GM12873 (cell line): ENCODE measurements around the gene NIT1.

Experiments used
- TF ChIP-seq, protein P1 (sequence below): IDR thresholded peaks from 2 replicates; pipeline ENCODE4 v1.5.1; 2012; ENCODE audit warnings: low read depth, mild to moderate bottlenecking, moderate library complexity, low read length, control low read depth; ENCODE audit not compliant: insufficient read depth; ENCODE audit errors: missing control alignments

Gene NIT1

GRCh38 chr1:161140755-161141400, 23.0 kb downstream of the NIT1 start:
- TF ChIP-seq, protein P1, sequence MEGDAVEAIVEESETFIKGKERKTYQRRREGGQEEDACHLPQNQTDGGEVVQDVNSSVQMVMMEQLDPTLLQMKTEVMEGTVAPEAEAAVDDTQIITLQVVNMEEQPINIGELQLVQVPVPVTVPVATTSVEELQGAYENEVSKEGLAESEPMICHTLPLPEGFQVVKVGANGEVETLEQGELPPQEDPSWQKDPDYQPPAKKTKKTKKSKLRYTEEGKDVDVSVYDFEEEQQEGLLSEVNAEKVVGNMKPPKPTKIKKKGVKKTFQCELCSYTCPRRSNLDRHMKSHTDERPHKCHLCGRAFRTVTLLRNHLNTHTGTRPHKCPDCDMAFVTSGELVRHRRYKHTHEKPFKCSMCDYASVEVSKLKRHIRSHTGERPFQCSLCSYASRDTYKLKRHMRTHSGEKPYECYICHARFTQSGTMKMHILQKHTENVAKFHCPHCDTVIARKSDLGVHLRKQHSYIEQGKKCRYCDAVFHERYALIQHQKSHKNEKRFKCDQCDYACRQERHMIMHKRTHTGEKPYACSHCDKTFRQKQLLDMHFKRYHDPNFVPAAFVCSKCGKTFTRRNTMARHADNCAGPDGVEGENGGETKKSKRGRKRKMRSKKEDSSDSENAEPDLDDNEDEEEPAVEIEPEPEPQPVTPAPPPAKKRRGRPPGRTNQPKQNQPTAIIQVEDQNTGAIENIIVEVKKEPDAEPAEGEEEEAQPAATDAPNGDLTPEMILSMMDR: no peak

DNA sequence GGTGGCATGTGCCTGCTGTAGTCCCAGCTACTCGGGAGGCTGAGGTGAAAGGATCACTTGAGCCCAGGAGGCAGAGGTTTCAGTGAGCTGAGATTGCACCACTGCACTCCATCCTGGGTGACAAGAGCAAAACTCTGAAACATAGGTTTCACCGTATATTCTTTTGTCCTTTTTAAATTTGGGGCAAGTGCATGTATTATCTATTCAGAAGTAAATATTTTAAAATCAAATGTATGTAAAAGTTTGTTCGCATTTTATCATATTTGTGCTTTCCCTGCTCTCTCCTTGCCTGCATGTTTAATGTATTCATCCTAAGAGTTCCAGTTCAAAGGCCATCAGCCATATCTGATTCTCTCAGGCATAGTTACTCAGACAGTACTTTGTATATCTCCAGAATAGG, 27.9 kb downstream of the NIT1 start:
- TF ChIP-seq, protein P1: no peak

DNA sequence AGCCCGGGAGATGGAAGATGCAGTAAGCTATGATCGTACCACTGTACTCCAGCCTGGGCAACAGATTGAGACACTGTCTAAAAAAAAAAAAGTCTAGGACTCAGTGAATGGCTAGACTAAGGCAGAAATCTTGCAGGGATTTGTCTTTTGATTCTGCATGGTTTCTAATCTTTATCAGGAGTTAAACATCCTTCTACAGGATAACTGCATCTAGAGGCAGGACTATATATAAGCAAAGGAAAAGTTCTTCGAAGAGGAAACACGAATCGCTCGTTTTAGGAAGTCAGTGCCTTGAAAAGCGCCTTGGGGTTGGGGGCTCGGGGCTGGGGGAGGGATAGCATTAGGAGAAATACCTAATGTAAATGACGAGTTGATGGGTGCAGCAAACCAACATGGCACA, 35.3 kb downstream of the NIT1 start:
- TF ChIP-seq, protein P1: no peak

- TF ChIP-seq, protein P1: no peak
Observed at GRCh38 chr1:161153682-161154337, 35.9 kb downstream of the NIT1 start, which contains the start of gene UFC1. Gene UFC1 (plus strand): TSS chr1:161153978. CDS start chr1:161153998, 20 bp downstream.

DNA sequence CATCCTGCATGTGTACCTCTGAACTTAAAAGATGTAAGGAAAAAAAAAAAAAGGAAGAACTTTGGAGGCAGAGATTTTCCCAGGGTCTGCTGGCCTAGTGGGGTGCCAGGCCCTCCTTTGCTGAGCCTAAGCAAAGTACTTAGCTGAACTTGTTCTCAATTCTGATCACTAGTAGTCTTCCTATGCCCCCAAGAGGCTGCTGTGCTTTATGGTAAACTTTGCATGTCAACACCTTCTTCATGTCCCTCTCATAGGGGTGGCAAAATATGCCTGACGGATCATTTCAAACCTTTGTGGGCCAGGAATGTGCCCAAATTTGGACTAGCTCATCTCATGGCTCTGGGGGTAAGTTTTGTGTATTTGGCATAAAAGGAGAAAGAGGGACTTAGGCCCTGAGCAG, 40.0 kb downstream of the NIT1 start:
- TF ChIP-seq, protein P1: no peak

DNA sequence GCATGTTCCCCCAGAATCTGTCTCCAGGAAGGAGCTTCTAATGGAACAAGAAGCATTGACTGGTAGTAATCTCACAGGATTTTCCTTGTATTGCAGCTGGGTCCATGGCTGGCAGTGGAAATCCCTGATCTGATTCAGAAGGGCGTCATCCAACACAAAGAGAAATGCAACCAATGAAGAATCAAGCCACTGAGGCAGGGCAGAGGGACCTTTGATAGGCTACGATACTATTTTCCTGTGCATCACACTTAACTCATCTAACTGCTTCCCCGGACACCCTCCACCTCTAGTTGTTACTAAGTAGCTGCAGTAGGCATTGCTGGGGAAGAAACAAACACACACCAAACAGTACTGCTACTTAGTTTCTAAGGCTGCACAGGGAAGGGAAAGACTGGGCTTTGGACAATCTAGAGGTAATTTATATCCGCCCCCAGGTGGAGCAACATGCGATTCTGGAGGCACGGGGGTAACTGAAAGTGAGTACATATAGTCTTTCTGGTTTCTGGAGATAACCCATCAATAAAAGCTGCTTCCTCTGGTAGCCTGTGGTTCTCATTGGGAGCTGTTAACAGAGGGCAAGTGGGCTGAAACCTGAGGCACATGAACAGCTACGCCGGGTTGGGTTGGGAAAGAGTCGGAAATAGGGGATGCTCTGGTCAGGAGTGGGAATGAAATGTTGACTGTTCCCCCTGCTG, 40.6 kb downstream of the NIT1 start:
- TF ChIP-seq, protein P1: no peak
